NCI-H2196 treated with DMSO at 0.1 percent for 48 hours (cell line): ENCODE measurements around the gene NPTXR.

Experiments
- DNase-seq: peaks from one replicate; lab custom pipeline; 2025; ENCODE audit not compliant: unreplicated experiment; lab: John Stamatoyannopoulos, UW

NPTXR gene

GRCh38 chr22:38799265-38800002, 44.4 kb downstream of the NPTXR start:
- DNase-seq = no peak

GRCh38 chr22:38798496-38798895, 45.3 kb downstream of the NPTXR start:
- no peak for DNase-seq

GRCh38 chr22:38796262-38796957, 47.4 kb downstream of the NPTXR start:
- no peak for DNase-seq

GRCh38 chr22:38795569-38795968, 48.3 kb downstream of the NPTXR start:
- no peak for DNase-seq

GRCh38 chr22:38793721-38794466, 49.9 kb downstream of the NPTXR start, which contains the start of gene DNAL4:
DNAL4 (minus strand) TSS chr22:38794143; CDS start chr22:38782731, 11,412 bp downstream.
- DNase-seq = peak; percentile 70

- no peak for DNase-seq
Observed at GRCh38 chr22:38793317-38793716, 50.5 kb downstream of the NPTXR start.

GRCh38 chr22:38792833-38793232, 51.0 kb downstream of the NPTXR start:
- DNase-seq = no peak

- no peak for DNase-seq
Observed at GRCh38 chr22:38789606-38790005, 54.2 kb downstream of the NPTXR start.

- no peak for DNase-seq
Observed at GRCh38 chr22:38788846-38789245, 55.0 kb downstream of the NPTXR start.

DNA sequence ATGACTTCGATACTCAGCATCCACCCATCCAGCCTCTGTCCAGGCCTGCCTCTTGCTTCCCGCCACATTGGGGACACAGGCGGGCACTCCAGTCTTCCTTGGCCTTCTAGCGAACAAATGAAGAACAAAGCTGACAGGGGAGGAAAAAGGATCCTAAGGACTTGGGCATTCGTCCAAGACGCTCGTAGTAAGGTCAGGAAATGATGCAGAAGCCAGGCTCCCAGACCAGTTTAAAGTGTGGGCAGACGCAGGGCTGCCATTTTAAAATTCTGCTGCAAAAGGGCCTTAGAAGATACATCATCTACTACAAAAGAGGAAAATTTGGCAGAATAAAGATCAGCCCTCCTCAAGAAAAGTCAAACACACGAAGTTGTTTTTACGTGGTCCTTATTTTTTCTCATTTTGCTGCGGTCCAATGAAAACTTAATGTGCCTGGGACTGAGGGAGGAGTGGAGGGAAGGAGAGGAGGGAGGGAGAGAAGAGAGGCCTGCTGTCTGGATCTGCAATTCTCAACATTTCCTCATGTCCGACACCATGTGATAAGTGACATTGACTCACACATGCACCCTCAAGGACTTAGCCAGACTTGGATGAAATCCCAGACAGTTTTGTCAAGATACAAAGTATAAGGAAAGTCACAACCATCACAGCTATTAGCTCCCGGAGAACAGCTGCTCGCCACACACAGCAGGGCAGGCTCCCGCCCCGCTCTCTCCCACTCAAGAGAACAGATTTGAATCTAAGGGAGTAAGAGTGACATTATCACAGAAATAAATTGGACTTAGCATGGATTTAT, 55.6 kb downstream of the NPTXR start:
- DNase-seq = peak; percentile 35

DNA sequence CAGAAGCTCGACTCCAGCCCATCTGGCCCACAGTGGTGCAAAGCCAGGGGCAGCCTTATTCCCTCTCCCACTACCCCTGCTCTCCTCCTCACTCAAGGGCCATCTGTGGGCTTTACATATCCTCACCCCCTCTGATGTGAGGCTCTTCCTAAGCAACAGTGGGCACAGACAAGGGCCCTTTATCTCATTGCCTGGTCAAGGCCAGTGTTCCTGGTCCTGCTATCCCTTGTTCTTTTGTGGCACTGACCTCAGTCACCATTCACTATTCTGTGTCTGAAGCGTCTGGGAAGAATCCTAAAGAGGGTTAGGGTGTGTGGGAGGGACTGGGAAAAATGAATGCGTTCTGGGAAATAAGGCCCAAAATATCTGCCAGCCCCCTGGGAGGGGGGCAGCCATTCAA, 57.2 kb downstream of the NPTXR start:
- DNase-seq = no peak

- DNase-seq = no peak
Observed at GRCh38 chr22:38784856-38785255, 59.0 kb downstream of the NPTXR start.

GRCh38 chr22:38784035-38784434, 59.8 kb downstream of the NPTXR start:
- DNase-seq = no peak

DNA sequence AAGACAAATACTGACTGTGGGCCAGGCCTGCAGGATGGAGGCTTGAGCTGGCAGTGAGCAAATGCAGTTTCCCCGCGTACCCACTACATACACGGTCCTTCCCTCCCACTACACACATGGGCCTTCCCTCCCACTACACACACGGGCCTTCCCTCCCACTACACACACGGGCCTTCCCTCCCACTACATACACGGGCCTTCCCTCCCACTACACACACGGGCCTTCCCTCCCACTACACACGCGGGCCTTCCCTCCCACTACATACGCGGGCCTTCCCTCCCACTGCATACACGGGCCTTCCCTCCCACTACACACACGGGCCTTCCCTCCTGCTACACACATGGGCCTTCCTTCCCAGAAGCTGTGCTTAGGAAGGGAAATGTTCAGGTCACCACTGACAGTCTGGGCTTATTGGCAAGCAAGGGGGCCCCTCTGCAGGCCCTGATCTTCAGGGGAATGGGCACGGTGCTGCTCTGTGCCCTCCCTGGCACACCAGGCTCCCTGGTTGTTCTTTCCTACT, 60.7 kb downstream of the NPTXR start:
- no peak for DNase-seq

DNA sequence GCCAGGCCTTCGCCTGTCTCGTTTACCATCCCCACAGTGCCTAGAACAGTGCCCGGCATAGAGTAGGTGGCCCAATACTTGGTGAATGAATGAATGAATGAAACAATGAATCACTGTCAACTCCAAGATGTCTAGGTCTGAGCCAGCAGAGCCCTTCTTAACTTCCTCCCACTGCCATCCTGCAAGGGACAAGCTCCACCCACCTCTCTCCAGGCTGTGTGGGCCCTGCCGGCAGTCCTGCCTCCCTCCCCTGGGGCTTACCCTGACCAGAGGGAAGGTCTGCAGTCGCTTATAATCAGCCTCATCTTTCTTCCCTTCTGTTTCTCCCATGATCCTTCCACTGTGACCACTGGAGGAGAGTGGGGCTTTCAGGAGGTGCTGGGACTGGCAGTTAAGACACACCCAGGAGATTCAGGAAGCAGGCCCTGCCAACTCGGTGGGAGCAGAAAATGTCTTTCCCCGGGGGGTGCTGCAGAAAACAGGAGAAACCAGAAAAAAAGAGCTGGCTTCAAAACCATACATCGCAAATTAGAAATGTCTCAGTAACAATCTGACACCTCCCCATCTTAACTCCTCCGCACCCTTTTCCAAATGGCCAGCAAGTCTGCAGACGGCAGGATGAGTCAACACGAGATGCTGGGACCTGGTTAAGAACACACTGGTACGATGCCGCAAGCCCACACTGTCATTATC, 61.3 kb downstream of the NPTXR start:
- no peak for DNase-seq

GRCh38 chr22:38781033-38781432, 62.8 kb downstream of the NPTXR start:
- no peak for DNase-seq

DNA sequence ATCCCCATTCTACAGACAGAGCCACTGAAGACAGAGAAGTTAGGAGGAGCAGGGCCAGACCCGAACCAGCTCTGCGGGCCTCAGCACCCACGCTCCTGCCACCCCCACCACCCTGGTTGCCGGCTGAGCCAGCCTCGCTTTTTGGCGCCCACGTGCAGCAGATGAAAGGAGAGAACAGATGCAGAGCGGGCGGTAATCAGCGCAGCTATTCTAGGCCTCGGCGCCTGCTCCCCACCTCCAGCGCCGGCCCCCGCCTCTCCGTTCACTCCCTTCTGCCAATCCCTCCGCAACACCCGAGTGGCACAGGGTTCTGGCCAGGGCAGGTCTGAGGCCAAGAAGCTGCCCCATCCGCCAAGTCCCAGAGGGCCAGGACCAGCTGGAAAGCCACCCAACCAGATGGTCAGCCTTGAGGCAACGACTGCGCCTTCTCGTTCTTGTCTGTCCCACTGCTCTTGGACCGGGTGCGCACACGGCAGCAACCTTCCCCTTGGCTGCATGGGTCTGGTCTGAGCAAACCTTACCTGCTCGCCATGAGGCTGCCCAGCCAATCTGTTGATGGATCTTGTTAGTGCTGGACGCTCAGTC, 66.6 kb downstream of the NPTXR start:
- no peak for DNase-seq

GRCh38 chr22:38776086-38776485, 67.7 kb downstream of the NPTXR start:
- no peak for DNase-seq

DNA sequence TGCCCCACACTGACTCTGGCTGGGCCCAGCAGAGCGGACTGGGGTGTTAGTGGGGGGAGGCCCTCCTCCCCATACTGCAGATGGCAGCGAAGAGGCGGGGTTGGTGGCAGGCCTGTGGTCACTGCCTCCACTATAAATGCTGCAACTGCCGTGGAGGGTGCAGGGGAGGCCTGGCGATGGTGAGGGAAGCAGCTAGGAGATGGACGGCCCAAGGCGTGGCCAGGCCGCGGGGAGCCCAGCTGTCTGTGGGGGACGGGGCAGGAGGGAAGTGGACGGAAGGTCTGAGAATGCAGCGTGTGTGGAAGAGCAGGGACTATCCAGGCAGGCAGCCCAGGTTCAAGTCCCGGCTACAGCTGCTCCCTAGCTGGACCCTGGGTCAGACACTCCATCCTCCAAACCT, 68.2 kb downstream of the NPTXR start:
- no peak for DNase-seq
